ENCODE data around the gene FLYWCH2.

Gene FLYWCH2

GRCh38 chr16:2859686-2860265 is 23.2 kb upstream of the FLYWCH2 start:
- peaks cover 5% of the 10 kb centered on the region for H3K36me3 Mint-ChIP-seq
- H3K4me1 Mint-ChIP-seq: peaks cover 8% of the 10 kb centered on the region
- peaks cover 2% of the 10 kb centered on the region for H3K9me3 Mint-ChIP-seq
- no peak overlapping the region for H3K4me3 Mint-ChIP-seq
- no peak overlapping the region for H3K27ac Mint-ChIP-seq
- ATAC-seq (ENCODE audit: low read depth): no peak
- no peak for DNase-seq (ENCODE audit: low spot score in 2 of 2)
- H3K27me3 Mint-ChIP-seq: peaks cover 24% of the 10 kb centered on the region

- Mint-ChIP-seq H3K9me3 (peaks cover 2% of the 10 kb centered on the region), H3K36me3 (peaks cover 5% of the 10 kb centered on the region), H3K4me3 (no peak overlapping the region), H3K27me3 (peaks cover 23% of the 10 kb centered on the region), H3K27ac (no peak overlapping the region), H3K4me1 (peaks cover 8% of the 10 kb centered on the region)
- ATAC-seq (ENCODE audit: low read depth) (no peak), DNase-seq (ENCODE audit: low spot score in 2 of 2) (no peak)
These were observed 22.0 kb upstream of the FLYWCH2 start for GRCh38 chr16:2860826-2861567.

- no peak for DNase-seq (ENCODE audit: low spot score in 2 of 2)
- H3K9me3 Mint-ChIP-seq: no peaks in the 10 kb centered on the region
- no peak overlapping the region for H3K27ac Mint-ChIP-seq
- H3K4me3 Mint-ChIP-seq: no peak overlapping the region
- H3K36me3 Mint-ChIP-seq: no peaks in the 10 kb centered on the region
- no peak for ATAC-seq (ENCODE audit: low read depth)
- peaks cover 5% of the 10 kb centered on the region for H3K4me1 Mint-ChIP-seq
- H3K27me3 Mint-ChIP-seq: peaks cover 11% of the 10 kb centered on the region
These were observed 17.4 kb upstream of the FLYWCH2 start for GRCh38 chr16:2865651-2866050.

GRCh38 chr16:2866431-2866830 is 16.6 kb upstream of the FLYWCH2 start:
- Mint-ChIP-seq H3K36me3 (no peaks in the 10 kb centered on the region), H3K27ac (no peak overlapping the region), H3K4me1 (peaks cover 5% of the 10 kb centered on the region), H3K4me3 (no peak overlapping the region), H3K27me3 (peaks cover 9% of the 10 kb centered on the region), H3K9me3 (no peaks in the 10 kb centered on the region)
- no peak for ATAC-seq (ENCODE audit: low read depth)
- DNase-seq (ENCODE audit: low spot score in 2 of 2): no peak

GRCh38 chr16:2867661-2867986 is 15.4 kb upstream of the FLYWCH2 start:
- Mint-ChIP-seq H3K4me3 (peak overlapping the region; percentile 88), H3K9me3 (no peaks in the 10 kb centered on the region), H3K4me1 (peaks cover 5% of the 10 kb centered on the region), H3K27ac (peak overlapping the region; percentile 87), H3K27me3 (peaks cover 8% of the 10 kb centered on the region), H3K36me3 (no peaks in the 10 kb centered on the region)
- ATAC-seq (ENCODE audit: low read depth) (no peak), DNase-seq (ENCODE audit: low spot score in 2 of 2) (no peak)

GRCh38 chr16:2867987-2868789 is 14.8 kb upstream of the FLYWCH2 start:
- no peaks in the 10 kb centered on the region for H3K36me3 Mint-ChIP-seq
- H3K27me3 Mint-ChIP-seq: peaks cover 8% of the 10 kb centered on the region
- H3K4me3 Mint-ChIP-seq: peak overlapping the region; percentile 88
- peak; percentile 93 for ATAC-seq (ENCODE audit: low read depth)
- no peaks in the 10 kb centered on the region for H3K9me3 Mint-ChIP-seq
- H3K4me1 Mint-ChIP-seq: peaks cover 5% of the 10 kb centered on the region
- peak overlapping the region; percentile 87 for H3K27ac Mint-ChIP-seq
- DNase-seq (ENCODE audit: low spot score in 2 of 2): peak; percentile 93 to 95

GRCh38 chr16:2871926-2872325 is 11.1 kb upstream of the FLYWCH2 start:
- Mint-ChIP-seq H3K4me3 (no peak overlapping the region), H3K9me3 (no peaks in the 10 kb centered on the region), H3K4me1 (peaks cover 5% of the 10 kb centered on the region), H3K27me3 (peaks cover 6% of the 10 kb centered on the region), H3K27ac (no peak overlapping the region), H3K36me3 (no peaks in the 10 kb centered on the region)
- no peak for DNase-seq (ENCODE audit: low spot score in 2 of 2)
- ATAC-seq (ENCODE audit: low read depth): no peak

GRCh38 chr16:2874032-2874911 is 8.7 kb upstream of the FLYWCH2 start:
- Mint-ChIP-seq H3K36me3 (no peaks in the 10 kb centered on the region), H3K27ac (no peak overlapping the region), H3K9me3 (no peaks in the 10 kb centered on the region), H3K27me3 (peaks cover 6% of the 10 kb centered on the region), H3K4me3 (no peak overlapping the region), H3K4me1 (no peaks in the 10 kb centered on the region)
- ATAC-seq (ENCODE audit: low read depth) (no peak), DNase-seq (ENCODE audit: low spot score in 2 of 2) (no peak)

- no peak overlapping the region for H3K4me3 Mint-ChIP-seq
- ATAC-seq (ENCODE audit: low read depth) (peak; percentile 99), DNase-seq (ENCODE audit: low spot score in 2 of 2) (peak; percentile 50 to 54)
- no peak overlapping the region for H3K27ac Mint-ChIP-seq
- H3K27me3 Mint-ChIP-seq: peaks cover 4% of the 10 kb centered on the region
- peaks cover 3% of the 10 kb centered on the region for H3K9me3 Mint-ChIP-seq
- no peaks in the 10 kb centered on the region for H3K4me1 Mint-ChIP-seq
- no peaks in the 10 kb centered on the region for H3K36me3 Mint-ChIP-seq
These were observed 8.1 kb upstream of the FLYWCH2 start for GRCh38 chr16:2874912-2875362.

GRCh38 chr16:2879854-2880508 is 3.0 kb upstream of the FLYWCH2 start:
- DNase-seq (ENCODE audit: low spot score in 2 of 2): no peak
- Mint-ChIP-seq H3K36me3 (no peaks in the 10 kb centered on the region), H3K4me1 (peaks cover 8% of the 10 kb centered on the region), H3K9me3 (peaks cover 4% of the 10 kb centered on the region), H3K27me3 (no peaks in the 10 kb centered on the region), H3K4me3 (no peak overlapping the region), H3K27ac (no peak overlapping the region)
- no peak for ATAC-seq (ENCODE audit: low read depth)

GRCh38 chr16:2881783-2882649 is 999 bp upstream of the FLYWCH2 start:
- Mint-ChIP-seq H3K27ac (peak overlapping the region; percentile 93), H3K36me3 (no peaks in the 10 kb centered on the region), H3K9me3 (peaks cover 5% of the 10 kb centered on the region), H3K4me3 (peak overlapping the region; percentile 93), H3K27me3 (no peaks in the 10 kb centered on the region), H3K4me1 (peaks cover 10% of the 10 kb centered on the region)
- no peak for ATAC-seq (ENCODE audit: low read depth)
- DNase-seq (ENCODE audit: low spot score in 2 of 2): no peak

GRCh38 chr16:2883458-2883908 is 468 bp downstream of the FLYWCH2 start:
- no peaks in the 10 kb centered on the region for H3K36me3 Mint-ChIP-seq
- peaks cover 10% of the 10 kb centered on the region for H3K4me1 Mint-ChIP-seq

More at GRCh38 chr16:2883458-2883908, 468 bp downstream of the FLYWCH2 start:
- no peak for DNase-seq (ENCODE audit: low spot score in 2 of 2)
- peak overlapping the region; percentile 93 for H3K4me3 Mint-ChIP-seq
- no peaks in the 10 kb centered on the region for H3K27me3 Mint-ChIP-seq
- H3K9me3 Mint-ChIP-seq: peaks cover 5% of the 10 kb centered on the region
- no peak for ATAC-seq (ENCODE audit: low read depth)
- H3K27ac Mint-ChIP-seq: peak overlapping the region; percentile 93
